ENCODE measurements around the gene CLIP3.
A peak's percentile ranks its signal among the peaks of the same experiment; 100 is the strongest.
"Not testable (repeated sequence)": the region's sequence is repeated elsewhere in the genome, so short reads cannot be mapped to it uniquely, and the experiment has no call there.

The CLIP3 gene

GRCh38 chr19:36051637-36052036 lies 19.0 kb upstream of the CLIP3 start:
- DNase-seq = no peak
- in situ Hi-C loops (cut with HindIII; ENCODE audit: low pct_ligation_motif_present, low pct_unique_long_range_greater_than_20kb, low sequenced_read_pairs) = no loop called here

DNA sequence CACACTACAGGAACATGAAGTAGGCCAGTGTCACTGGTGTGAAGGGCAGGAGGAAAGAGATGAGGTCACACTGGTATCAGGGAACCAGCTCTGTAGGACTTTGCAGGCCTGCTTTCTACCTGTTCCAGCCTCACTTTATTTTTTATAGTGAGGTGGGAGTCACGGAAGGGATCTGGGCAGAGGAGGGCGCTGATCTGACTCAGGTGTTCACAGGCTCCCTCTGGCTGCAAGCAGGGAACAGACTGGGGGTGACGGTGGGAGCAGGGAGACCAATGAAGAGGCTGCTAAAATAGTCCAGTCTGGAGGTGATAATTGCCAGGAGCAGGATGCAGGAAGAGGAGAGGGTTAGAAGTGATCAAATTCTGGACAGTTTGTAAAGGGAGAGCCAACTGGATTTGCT lies 18.6 kb upstream of the CLIP3 start:
- in situ Hi-C loops (cut with HindIII; ENCODE audit: low pct_ligation_motif_present, low pct_unique_long_range_greater_than_20kb, low sequenced_read_pairs) = no loop called here
- peak; percentile 17 for DNase-seq

DNA sequence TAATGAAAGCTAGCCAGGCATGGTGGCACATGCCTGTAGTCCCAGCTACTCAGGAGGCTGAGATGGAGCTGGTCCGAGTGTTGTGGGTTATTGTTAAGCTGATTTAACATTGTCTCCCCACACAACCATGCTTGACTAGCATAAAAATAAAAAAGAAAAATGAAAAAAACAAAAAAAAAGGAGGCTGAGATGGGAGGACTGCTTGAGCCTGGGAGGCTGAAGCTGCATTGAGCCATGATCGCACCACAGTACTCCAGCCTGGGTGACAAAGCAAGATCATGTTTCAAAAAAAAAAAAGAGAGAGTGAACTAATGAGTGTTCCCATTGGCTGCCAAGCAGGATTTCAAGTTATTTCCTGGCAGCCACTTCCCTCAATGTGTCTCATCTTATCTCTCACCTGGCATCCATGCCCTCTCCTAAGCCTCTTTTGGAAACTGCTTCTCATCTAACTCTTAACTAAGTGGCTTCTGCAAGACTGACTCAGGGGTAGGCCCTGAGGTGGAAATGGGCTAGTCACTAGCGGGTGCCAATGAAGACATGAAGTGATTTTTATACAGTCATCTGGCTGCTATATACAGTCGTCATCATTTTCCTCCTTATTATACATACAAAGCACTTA lies 16.5 kb upstream of the CLIP3 start:
- DNase-seq = no peak
- in situ Hi-C loops (cut with HindIII; ENCODE audit: low pct_ligation_motif_present, low pct_unique_long_range_greater_than_20kb, low sequenced_read_pairs) = no loop called here

GRCh38 chr19:36047835-36048234 lies 15.2 kb upstream of the CLIP3 start:
- in situ Hi-C loops (cut with HindIII; ENCODE audit: low pct_ligation_motif_present, low pct_unique_long_range_greater_than_20kb, low sequenced_read_pairs) = no loop called here
- DNase-seq = no peak

- in situ Hi-C loops (cut with HindIII; ENCODE audit: low pct_ligation_motif_present, low pct_unique_long_range_greater_than_20kb, low sequenced_read_pairs) = no loop called here
Measured at GRCh38 chr19:36046443-36047050, 13.9 kb upstream of the CLIP3 start.

GRCh38 chr19:36043952-36044351 lies 11.3 kb upstream of the CLIP3 start:
- in situ Hi-C loops (cut with HindIII; ENCODE audit: low pct_ligation_motif_present, low pct_unique_long_range_greater_than_20kb, low sequenced_read_pairs) = no loop called here
- DNase-seq = no peak

More at GRCh38 chr19:36046443-36047050, 13.9 kb upstream of the CLIP3 start:
- no peak for DNase-seq

GRCh38 chr19:36041831-36042230 lies 9.2 kb upstream of the CLIP3 start:
- DNase-seq = peak; percentile 42

DNA sequence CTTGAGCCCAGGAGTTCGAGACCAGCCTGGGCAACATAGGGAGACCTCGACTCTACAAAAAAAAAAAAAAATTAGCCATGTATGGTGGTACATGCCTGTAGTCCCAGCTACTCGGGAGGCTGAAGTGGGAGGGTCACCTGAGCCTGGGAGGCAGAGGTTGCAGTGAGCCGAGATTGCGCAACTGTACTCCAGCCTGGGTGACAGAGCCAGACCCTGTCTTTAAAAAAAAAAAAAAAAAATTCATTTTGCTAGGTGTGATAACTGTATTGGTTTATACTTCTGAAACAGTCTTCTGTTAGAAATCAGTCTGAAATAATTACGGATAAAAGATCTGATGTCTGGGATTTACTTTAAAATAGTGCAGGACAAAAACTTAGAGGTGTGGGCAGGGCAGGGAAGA lies 8.4 kb upstream of the CLIP3 start:
- in situ Hi-C loops (cut with HindIII; ENCODE audit: low pct_ligation_motif_present, low pct_unique_long_range_greater_than_20kb, low sequenced_read_pairs) = not testable (repeated sequence)

More at GRCh38 chr19:36041831-36042230, 9.2 kb upstream of the CLIP3 start:
- in situ Hi-C loops (cut with HindIII; ENCODE audit: low pct_ligation_motif_present, low pct_unique_long_range_greater_than_20kb, low sequenced_read_pairs) = no loop called here

GRCh38 chr19:36040495-36040894 lies 7.8 kb upstream of the CLIP3 start:
- in situ Hi-C loops (cut with HindIII; ENCODE audit: low pct_ligation_motif_present, low pct_unique_long_range_greater_than_20kb, low sequenced_read_pairs) = no loop called here
- DNase-seq = no peak

More for the DNA sequence above, 8.4 kb upstream of the CLIP3 start:
- not testable (repeated sequence) for DNase-seq

GRCh38 chr19:36031308-36031707 lies 1.4 kb downstream of the CLIP3 start:
- in situ Hi-C loops (cut with HindIII; ENCODE audit: low pct_ligation_motif_present, low pct_unique_long_range_greater_than_20kb, low sequenced_read_pairs) = no loop called here
- DNase-seq = no peak

DNA sequence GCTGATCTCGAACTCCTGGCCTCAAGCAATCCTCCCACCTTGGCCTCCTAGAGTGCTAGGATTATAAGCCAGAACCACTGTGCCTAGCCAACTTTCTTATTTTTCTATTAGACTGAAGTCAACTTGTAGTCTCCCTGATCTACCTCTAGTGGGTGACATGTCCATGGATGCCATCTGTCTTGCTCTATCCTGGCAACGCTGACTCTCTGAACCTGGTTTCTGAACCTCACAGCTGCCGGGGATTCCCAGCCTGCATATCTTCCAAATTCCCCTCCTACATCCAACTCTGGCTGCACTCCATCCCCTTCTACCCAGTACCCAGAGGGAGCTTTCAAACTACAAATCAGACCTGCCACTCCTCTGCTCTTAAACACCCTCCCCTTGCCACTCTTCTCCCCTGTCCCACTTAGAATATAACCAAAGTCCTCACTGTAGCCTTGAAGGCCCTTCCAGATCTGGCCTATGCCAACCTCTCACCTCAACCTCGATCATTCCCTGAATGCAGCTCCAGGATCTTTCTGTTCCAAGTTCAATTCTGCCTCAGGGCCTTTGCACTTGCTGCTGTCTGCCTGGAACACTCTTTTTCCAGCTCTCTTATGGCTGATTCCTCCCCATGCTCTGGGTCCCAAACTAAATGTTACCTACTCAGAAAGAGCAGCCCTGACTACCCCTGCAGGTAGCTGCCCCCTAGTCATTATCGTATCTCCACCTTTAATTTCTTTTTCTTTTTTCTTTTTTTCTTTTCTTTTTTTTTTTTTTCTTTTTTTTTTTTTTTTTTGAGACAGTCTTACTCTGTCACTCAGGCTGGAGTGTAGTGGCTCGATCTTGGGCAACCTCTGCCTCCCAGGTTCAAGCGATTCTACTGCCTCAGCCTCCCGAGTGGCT lies 2.2 kb downstream of the CLIP3 start:
- DNase-seq = no peak
- in situ Hi-C loops (cut with HindIII; ENCODE audit: low pct_ligation_motif_present, low pct_unique_long_range_greater_than_20kb, low sequenced_read_pairs) = no loop called here

GRCh38 chr19:36028313-36029041 lies 4.2 kb downstream of the CLIP3 start:
- in situ Hi-C loops (cut with HindIII; ENCODE audit: low pct_ligation_motif_present, low pct_unique_long_range_greater_than_20kb, low sequenced_read_pairs) = no loop called here
- DNase-seq = no peak

DNA sequence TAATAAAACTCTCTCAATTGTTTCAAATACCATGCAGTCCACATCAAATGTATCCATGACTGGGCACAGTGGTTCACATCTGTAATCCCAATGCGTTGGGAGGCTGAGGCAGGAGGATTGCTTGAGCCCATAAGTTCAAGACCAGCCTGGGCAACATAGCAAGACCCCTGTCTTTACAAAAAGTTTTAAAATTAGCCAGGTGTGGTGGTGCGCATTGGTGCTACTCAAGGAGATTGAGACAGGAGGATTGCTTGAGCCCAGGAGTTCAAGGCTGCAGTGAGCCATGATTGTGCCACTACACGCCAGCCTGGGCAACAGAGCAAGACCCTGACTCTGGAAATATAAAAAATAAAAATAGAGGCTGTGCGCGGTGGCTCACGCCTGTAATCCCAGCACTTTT lies 5.0 kb downstream of the CLIP3 start:
- in situ Hi-C loops (cut with HindIII; ENCODE audit: low pct_ligation_motif_present, low pct_unique_long_range_greater_than_20kb, low sequenced_read_pairs) = no loop called here
- DNase-seq = no peak

- in situ Hi-C loops (cut with HindIII; ENCODE audit: low pct_ligation_motif_present, low pct_unique_long_range_greater_than_20kb, low sequenced_read_pairs) = no loop called here
- DNase-seq = no peak
Measured at GRCh38 chr19:36026091-36026876, 6.4 kb downstream of the CLIP3 start.

GRCh38 chr19:36025541-36025940 lies 7.1 kb downstream of the CLIP3 start:
- no peak for DNase-seq
- in situ Hi-C loops (cut with HindIII; ENCODE audit: low pct_ligation_motif_present, low pct_unique_long_range_greater_than_20kb, low sequenced_read_pairs) = no loop called here

DNA sequence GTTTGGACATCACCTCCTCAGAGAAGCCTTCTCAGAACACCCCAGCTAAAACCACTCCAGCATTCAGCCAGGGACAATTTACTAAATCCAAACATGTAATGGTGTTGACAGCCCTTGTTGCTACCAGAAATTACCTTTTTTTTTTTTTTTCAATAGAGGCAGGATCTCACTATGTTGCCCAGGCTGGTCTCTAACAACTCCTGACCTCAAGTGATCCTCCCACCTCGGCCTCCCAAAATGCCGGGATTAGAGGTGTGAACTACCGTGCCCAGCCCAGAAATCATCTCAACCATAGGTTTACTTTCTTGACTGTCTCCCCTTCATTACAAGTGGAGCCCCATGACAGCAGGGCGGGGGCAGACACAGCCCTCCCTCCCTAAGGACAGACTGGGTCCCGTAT lies 9.2 kb downstream of the CLIP3 start:
- no peak for DNase-seq
- in situ Hi-C loops (cut with HindIII; ENCODE audit: low pct_ligation_motif_present, low pct_unique_long_range_greater_than_20kb, low sequenced_read_pairs) = no loop called here

GRCh38 chr19:36019061-36019670 lies 13.5 kb downstream of the CLIP3 start:
- in situ Hi-C loops (cut with HindIII; ENCODE audit: low pct_ligation_motif_present, low pct_unique_long_range_greater_than_20kb, low sequenced_read_pairs) = no loop called here
- no peak for DNase-seq

Measured in ACHN (cell line).